ENCODE data around the gene RAB4A.
"Not testable (repeated sequence)": the region's sequence is repeated elsewhere in the genome, so short reads cannot be mapped to it uniquely, and the experiment has no call there.

Gene RAB4A

DNA sequence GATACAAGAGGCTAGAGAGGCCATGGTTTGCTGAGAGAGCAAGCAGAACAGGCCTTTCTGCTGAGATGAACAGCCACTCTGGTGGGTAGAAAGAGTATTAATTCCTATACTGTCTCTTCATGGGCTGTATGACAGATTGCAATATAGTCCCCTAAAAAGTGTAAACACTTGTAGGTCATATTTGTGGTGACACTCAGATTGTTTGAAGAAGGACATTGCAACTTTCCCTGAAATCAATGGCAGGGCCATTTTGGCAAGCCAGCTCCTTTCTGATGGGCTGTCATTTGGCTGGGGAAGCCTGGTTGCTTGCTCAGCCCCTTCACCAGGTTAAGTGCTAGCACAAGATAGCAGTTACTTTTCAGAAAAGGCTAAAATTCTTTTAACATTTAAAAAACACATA lies 27.5 kb downstream of the RAB4A start:
- no peak for DNase-seq (ENCODE audit: low read depth in 2 of 2)

DNA sequence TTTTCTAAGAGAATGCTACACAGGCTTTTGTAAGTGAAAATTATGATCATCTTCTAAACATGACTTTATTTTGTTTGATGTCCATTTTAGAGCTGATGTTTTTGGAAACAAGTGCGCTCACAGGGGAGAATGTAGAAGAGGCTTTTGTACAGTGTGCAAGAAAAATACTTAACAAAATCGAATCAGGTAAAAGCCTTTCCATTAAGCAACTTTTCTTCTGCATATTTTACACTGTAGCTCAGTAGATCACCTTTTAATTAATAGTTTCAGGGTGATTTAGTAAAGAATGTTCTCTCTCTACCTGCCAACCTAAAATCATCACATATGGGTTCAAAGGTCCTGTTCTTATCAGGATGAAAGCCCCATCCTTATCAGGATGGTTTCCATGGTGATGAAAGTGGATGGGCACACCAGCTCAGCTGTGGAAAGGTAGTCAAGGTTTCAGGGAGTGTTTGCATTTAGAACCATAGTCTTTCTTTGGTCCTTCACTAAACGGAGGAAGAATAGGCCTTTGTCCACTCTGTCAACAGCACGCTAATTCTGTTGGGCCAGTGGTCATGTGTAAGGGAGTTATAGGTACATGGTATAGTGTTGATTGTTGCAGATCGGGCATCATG lies 28.1 kb downstream of the RAB4A start:
- DNase-seq (ENCODE audit: low read depth in 2 of 2), result no peak

- DNase-seq (ENCODE audit: low read depth in 2 of 2), result no peak
Observed at GRCh38 chr1:229300099-229300757, 29.3 kb downstream of the RAB4A start.

DNA sequence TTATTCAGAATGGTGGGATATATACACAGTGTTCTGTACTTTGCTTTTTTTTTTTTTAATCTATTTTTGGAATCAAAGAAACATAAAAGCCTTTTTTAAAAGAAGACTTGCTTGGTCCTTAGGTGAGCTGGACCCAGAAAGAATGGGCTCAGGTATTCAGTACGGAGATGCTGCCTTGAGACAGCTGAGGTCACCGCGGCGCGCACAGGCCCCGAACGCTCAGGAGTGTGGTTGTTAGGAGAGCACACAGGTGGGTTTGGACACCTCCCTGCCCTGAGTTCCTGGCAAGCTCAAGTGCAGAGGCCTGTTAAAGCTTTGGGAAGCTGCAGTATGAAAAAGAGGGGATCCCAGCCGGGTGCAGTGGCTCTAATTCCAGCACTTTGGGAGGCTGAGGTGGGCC lies 31.8 kb downstream of the RAB4A start:
- DNase-seq (ENCODE audit: low read depth in 2 of 2), result no peak

DNA sequence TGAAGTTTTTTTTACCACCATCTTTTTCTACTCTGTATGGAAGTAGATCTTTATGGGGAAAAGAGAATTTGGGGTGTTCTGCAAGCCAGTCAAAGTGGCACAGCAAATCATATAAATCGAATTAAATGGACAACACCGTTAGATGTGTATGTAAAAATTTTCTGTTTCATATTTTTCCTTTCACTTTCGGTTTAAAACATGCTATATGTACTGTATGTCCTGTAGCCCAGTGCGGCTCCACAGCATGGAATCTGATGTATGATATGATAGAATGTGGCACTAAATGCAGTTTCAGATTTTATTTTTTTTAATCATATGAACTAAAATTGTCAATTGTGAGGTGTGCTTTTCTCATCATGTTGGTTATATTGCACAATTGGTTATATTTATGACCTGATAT lies 32.9 kb downstream of the RAB4A start:
- no peak for DNase-seq (ENCODE audit: low read depth in 2 of 2)

DNA sequence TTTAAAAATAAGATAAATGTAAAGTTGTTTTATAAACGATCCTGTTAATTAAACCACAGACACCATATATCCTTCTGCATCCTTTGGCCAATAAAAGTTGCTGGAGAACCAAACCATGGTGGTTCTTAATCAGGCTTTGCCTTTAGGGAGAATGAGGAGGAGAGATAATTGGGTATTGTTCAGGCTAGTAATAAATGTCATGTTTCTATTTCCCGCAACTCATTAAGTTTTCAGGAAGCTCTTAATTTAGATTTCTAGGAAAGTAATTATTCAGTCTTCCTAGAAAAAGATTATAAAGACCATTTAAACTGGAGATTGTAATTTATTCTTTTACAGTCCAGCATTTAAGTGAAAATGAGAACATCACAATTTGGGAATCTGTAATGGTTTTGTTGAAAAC lies 34.5 kb downstream of the RAB4A start:
- no peak for DNase-seq (ENCODE audit: low read depth in 2 of 2)

DNA sequence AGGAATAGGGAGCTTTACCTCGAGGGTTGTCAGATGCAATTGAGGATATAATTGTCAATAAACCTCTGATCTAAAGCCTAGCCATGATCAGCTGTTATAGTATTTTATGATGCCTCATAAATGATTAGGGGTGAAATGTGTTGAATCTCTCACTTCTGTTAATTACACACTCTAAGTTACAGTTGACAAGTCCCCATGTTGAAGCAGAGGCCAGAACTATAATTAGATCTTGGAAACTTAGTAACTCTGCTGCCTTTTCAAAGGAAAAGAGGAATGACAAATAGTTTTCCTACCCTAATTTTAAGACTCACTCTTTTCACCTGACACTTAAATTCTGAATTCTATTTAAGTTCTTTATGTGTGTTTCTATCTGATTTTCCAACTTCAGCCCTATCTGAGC lies 38.2 kb downstream of the RAB4A start:
- DNase-seq (ENCODE audit: low read depth in 2 of 2), result no peak

DNA sequence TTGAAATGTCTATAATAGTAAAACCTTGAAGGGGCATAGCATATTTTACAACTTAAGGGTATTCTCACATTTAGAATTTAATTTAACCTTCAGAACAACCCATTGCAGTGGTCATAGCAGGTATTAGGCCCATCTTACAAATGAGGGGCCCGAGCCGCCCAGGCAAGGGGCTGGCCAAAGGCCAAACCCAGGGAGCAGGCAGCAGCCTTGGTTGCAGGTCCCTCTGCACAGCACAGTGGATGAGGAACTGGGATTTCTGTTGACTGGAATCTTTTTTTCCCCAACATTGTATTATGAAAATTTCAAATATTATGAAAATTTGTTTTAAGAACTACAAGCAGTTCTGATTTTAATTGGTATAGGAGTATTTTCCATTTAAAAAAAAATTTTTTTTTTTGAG lies 38.8 kb downstream of the RAB4A start:
- no peak for DNase-seq (ENCODE audit: low read depth in 2 of 2)

DNA sequence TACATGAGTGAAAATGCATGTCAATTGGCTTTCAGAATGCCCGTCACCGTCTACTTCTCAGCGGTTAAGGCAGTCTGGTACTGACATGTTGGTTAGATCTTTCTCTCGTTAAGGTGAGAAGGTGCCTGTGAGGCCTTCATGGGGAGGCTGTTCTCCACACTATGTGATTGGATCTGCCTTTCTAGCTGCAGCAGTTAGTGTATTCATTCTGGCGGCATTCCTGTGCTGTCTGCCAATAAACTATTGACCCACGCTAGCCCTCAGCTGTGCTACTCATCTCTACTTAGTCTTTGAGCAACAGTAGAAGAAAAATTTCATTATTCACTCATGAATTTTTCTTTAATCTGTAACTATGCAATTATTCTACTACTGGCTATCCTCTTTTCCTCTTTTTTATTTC lies 39.9 kb downstream of the RAB4A start:
- no peak for DNase-seq (ENCODE audit: low read depth in 2 of 2)

GRCh38 chr1:229316166-229316565 lies 45.3 kb downstream of the RAB4A start:
- no peak for DNase-seq (ENCODE audit: low read depth in 2 of 2)

DNA sequence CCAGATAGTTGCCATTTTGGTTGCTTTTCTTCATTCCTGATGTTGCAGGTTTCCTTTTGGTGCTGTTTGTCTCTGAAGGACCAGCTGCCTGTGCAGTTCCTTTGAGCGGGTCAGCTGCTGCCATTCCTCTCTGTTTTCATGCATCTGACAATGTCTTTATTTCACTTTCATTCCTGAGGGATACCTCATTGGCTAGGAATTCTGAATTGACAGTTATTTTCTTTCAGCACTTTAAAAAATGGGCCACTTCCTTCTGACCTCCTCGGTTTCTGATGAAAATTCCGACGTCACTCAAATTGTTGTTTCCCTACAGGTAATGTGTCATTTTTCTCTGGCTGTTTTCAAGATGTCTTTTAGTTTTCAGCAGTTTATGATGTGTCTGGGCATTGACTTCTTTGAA lies 47.1 kb downstream of the RAB4A start:
- DNase-seq (ENCODE audit: low read depth in 2 of 2), result no peak

GRCh38 chr1:229319487-229319886 lies 48.6 kb downstream of the RAB4A start:
- no peak for DNase-seq (ENCODE audit: low read depth in 2 of 2)

- no peak for DNase-seq (ENCODE audit: low read depth in 2 of 2)
Observed at GRCh38 chr1:229323201-229323600, 52.3 kb downstream of the RAB4A start.

GRCh38 chr1:229323885-229324553 lies 53.1 kb downstream of the RAB4A start:
- no peak for DNase-seq (ENCODE audit: low read depth in 2 of 2)

DNA sequence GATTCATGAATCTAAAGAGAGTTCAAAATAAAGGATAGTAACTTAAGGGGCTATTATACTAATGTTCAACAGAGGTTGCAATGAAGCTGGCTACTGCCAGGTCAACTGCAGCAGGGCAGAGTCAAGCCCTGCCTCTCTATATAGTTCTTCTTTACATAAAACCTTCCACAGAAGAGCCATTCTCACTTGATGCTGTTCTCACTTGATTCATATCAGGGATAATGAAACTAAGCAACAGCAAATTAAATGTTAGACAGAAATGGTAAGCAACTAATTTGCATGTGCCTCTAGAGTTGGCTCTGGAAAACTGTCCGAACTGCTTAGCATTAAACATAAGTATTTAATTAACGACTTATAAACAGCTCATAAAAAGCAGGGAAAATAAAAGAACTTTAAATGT lies 54.5 kb downstream of the RAB4A start:
- DNase-seq (ENCODE audit: low read depth in 2 of 2), result no peak

DNA sequence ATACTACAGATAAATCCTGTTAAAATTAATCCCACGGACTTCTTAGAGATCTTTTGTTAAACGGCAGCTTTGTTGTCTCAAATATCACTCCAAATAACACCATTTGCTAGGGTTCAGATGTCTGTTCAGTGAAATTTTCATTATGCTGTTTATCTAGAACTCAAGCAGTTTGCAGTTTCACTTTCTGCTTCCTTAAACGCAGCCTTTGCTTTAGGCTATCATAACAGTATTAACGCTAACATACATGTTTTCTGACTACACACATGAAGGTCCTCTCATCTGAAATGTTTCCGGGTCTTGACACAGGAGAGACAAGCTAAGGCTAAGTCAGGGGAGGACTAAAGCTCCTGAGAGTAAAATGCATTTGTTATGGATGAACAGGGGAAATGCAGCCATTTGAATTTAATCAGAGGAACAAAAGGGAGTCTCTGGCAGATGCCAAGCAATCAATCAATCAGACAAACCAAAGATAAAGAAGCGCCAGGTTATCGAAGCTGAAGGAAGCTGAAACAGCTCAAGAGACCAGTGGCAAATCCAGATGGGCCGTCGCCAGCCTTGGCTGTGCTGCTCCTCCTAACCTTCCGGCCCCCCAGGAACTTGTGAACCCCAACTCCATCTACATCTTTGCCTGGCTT lies 55.1 kb downstream of the RAB4A start:
- no peak for DNase-seq (ENCODE audit: low read depth in 2 of 2)

DNA sequence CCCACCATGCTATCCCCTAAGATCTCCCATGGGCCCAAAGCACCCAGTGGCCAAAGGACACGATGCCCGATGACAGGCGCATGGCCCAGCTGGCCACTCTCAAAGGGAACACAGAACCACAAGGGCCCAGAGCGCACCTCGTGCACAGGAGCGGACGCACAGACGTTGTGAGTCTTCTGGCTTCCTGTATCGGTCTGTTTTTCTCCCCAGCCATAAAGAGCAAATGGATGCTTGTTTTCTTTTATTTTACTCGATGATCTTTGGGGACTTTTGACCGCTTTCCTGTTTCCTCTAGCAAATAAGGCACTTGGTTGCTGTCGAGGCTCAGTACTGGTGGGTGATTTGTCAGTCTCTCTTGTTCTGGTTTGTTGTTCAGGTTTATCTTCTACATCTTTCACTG lies 55.7 kb downstream of the RAB4A start:
- no peak for DNase-seq (ENCODE audit: low read depth in 2 of 2)

GRCh38 chr1:229327765-229328164 lies 56.9 kb downstream of the RAB4A start:
- not testable (repeated sequence) for DNase-seq (ENCODE audit: low read depth in 2 of 2)

DNA sequence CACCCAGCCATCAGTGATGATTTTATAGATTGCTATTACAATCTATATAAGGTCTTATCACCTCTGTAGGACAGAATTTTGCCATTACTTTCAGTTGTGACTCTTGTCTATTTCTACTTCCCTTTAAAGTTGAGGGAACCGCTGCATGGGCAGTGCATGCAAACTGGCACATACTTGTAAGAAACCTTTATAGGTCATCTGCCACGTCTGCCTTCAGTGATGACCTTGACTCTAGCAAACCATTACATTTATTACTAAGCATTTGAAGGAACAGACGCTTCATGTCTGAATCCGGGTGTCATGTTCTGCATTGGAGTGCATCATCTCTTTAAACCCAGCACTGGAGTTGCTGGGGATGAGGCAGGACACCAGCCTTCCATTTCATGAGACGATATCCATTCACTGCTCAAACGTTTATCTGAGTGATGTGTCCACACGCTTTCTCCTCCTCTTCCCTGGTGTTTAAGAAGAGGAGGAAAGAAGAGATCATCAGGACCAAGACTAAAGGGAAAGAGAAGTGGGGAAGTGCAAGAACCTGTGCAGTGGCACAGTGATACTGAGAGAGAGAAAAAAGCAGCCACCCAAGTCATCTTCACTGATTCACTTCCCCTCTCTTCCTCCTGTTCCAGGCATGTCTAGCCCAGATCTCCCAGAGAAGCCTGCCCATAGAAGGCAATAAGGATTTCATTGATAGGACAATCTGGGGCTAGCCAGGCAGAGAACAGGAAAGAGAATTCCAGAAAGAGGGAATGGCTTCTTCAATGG lies 57.9 kb downstream of the RAB4A start:
- no peak for DNase-seq (ENCODE audit: low read depth in 2 of 2)

DNA sequence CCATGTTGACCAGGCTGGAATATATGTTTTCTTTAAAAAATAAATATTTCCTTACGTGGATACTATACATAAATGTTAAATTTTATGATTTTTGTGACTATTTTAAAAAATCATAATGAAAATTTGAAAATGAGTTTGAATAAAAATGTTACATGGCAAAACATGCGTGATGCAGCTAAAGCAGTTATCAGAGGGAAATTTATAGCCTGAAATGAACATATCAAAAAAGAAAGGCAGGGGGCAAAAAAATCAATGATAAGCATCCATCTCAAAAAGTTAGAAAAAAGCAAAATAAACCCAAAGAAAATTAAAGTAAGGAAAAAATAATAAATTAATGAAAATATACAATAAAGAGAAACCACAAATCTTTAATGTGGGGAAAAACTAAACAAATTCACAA lies 63.4 kb downstream of the RAB4A start:
- DNase-seq (ENCODE audit: low read depth in 2 of 2), result no peak

- DNase-seq (ENCODE audit: low read depth in 2 of 2), result no peak
Observed at GRCh38 chr1:229334716-229335115, 63.8 kb downstream of the RAB4A start.

GRCh38 chr1:229336345-229336744 lies 65.4 kb downstream of the RAB4A start:
- no peak for DNase-seq (ENCODE audit: low read depth in 2 of 2)

Data from fibroblast of skin of left biceps (primary cell).